Heart right ventricle (tissue), 16 donors: ENCODE data around the gene PEX11A. TPM values are rescaled to one million over a fixed set of nuclear protein-coding genes. Genes with fewer than 3 reads are reported as not detected.

Experiments
- ATAC-seq, 8 donors: fragments of 200-7000 bp; cut with Tn5 transposase; one replicate each; pipeline ENCODE4 v1.9.1; 2020; ENCODE audit warnings: mild to moderate bottlenecking in 8 of 8, moderate library complexity in 8 of 8, moderate number of reproducible peaks in 1 of 8
- DNase-seq, 2 donors: peaks; one replicate each; pipeline ENCODE4 v3.0.0-alpha.2; 2020
- H3K27ac ChIP-seq, 10 donors: fragments of 200-600 bp; sonication (generic) in 2 of 10; one replicate each; pipeline versions ENCODE4 v1.5.0 to v1.8.0; 2020 to 2022; ENCODE audit warnings: mild to moderate bottlenecking in 3 of 10
- H3K27me3 ChIP-seq, 7 donors: fragments of 200-600 bp; one replicate each; pipeline ENCODE4 v1.8.0; 2021 to 2022; ENCODE audit warnings: mild to moderate bottlenecking in 2 of 7
- H3K36me3 ChIP-seq, 9 donors: fragments of 200-600 bp; sonication (generic) in 1 of 9; one replicate each; pipeline versions ENCODE4 v1.5.0 to v1.8.0; 2020 to 2022; ENCODE audit warnings: mild to moderate bottlenecking in 2 of 9
- H3K4me1 ChIP-seq, 9 donors: fragments of 200-600 bp; sonication (generic) in 1 of 9; one replicate each; pipeline versions ENCODE4 v1.5.0 to v1.8.0; 2020 to 2022; ENCODE audit warnings: mild to moderate bottlenecking in 4 of 9
- H3K4me3 ChIP-seq, 10 donors: fragments of 200-600 bp; sonication (generic) in 2 of 10; one replicate each; pipeline versions ENCODE4 v1.5.0 to v1.8.0; 2020 to 2022; ENCODE audit warnings: mild to moderate bottlenecking in 7 of 10, moderate library complexity in 2 of 10
- H3K9me3 ChIP-seq, 11 donors: fragments of 200-600 bp in 10 of 11; sonication (generic) in 2 of 11; one replicate each; pipeline versions ENCODE4 v1.5.0 to v1.8.0; 2013 to 2022; ENCODE audit warnings: mild to moderate bottlenecking in 2 of 11, control low read depth in 1 of 11, moderate library complexity in 1 of 11
- CTCF ChIP-seq, 9 donors: fragments of 200-600 bp; sonication (generic) in 2 of 9; IDR thresholded peaks; one replicate each; pipeline versions ENCODE4 v1.5.0 to v1.8.0; 2021 to 2022; ENCODE audit warnings: antibody characterized with exemption in 9 of 9, mild to moderate bottlenecking in 5 of 9, moderate library complexity in 1 of 9
- WGBS, 2 donors: extraction: QIAGEN DNeasy Blood & Tissue Kit; methylation state at CpG; one replicate each; pipeline ENCODE4 v1.1.7; 2013; ENCODE audit warnings: inconsistent platforms in 1 of 2; 5-methylcytosine and 5-hydroxymethylcytosine counted together
- intact Hi-C, 10 donors: fragments of 100-400 bp; cut with DNase I; formaldehyde crosslinking; loops; one replicate each; pipeline versions ENCODE4 v1.11.1 to v1.14.2; 2022
- polyA plus RNA-seq, 2 donors: library from polyadenylated mRNA; stranded (reverse); fragments of 200-250 nt; gene quantifications; one replicate each; pipeline ENCODE4 v1.2.3, GENCODE V29; 2013
- total RNA-seq, 10 donors: library from RNA; stranded (reverse); fragmentation: NEBNext Ultra II Directional in 3 of 10; extraction: Animal tissue kit (Norgen Biotek cat#: 25700) in 3 of 10; gene quantifications; one replicate each; pipeline versions ENCODE4 v1.2.1 to v1.2.4, GENCODE V29; 2021 to 2023
- donor health status: Arrhythmogenic right ventricular cardiomyopathy.
- donor health status: ischemic (EF 13 %, LVEDD 7.1; RV severe dilation, severe dysfunction).
- donor health status: healthy with polysubstance abuse.
- donor health status: DM: no; HTN: yes; CAD: no.
- donor health status: DM: no; HTN: no; CAD: no.
- donor health status: ischemic (EF 25% LVEDD 6.9; RV normal size, moderate dysfunction).
- donor health status: ischemic (EF 25% LVEDD 5.7; RV mildly dilated, moderate dysfunction).
- donor health status: healthy.
- donor health status: DM: yes; HTN: yes; CAD: no.
- donor health status: Ischemic cardiomyopathy.
- donor health status: ischemic (EF 35%, LVEDD 5.7; RV mildly dilated, moderate dysfunction).
- donor health status: nonischemic (EF 11% LVEDD 7.7; RV severe dilation, severe dysfunction).
- donor health status: DM: yes; HTN: yes; CAD: no.
- donor health status: PGD.
- donor health status: ischemic (EF 29% LVEDD 5.4; RV normal size, mild dysfunction).
- donor health status: nonischemic (EF 23%, LVEDD 6.1; RV moderate dilation, normal function).

PEX11A gene
- total and polyA plus RNA-seq, 12 donors = 6.0 to 14.3 (median 8.8) TPM

DNA sequence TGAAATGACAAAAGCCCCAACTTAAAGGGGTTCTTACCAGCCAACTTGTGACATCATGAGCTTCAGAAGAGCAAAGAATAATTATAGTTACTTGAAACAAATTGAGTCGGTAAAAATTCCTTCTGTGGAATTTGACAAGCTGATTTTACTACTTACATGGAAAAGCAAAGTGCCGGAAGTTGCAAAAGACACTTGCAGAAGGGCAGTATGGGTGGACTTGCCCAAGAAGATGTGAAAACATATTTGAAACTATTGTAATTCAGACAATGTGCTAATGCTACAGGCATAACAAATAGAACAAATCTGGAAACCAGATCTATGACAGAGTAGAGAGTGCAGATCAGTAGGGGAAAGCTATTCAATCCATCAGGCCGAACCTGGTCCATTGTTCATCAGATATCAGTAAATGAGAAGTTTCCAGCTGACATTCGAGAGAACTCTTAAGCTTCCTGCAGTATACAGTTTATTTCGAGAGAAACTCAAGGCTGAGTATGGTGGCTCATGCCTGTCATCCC, 32.8 kb downstream of the PEX11A start:
- Histone ChIP-seq H3K9me3 (no peaks in the 10 kb centered on the region), H3K4me3 (no peak overlapping the region), H3K36me3 (no peaks in the 10 kb centered on the region), H3K4me1 (peaks cover 2 to 28% (median 11%) of the 10 kb centered on the region in 9 donors), H3K27me3 (peaks cover 0 to 47% (median 4%) of the 10 kb centered on the region in 7 donors), H3K27ac (no peak overlapping the region)
- ATAC-seq (no peak), DNase-seq (no peak)
- WGBS, 2 donors = 85 to 87% methylated on average over 5 of the region's 5 CpGs
- intact Hi-C loops = loop anchor here in 1 of 10 donors (10.0 kb wide), 1 partner anchor 77 kb away; no protein-coding TSS in a partner anchor
- TF ChIP-seq CTCF (IDR thresholded peaks at IDR 0.05) = no peak

DNA sequence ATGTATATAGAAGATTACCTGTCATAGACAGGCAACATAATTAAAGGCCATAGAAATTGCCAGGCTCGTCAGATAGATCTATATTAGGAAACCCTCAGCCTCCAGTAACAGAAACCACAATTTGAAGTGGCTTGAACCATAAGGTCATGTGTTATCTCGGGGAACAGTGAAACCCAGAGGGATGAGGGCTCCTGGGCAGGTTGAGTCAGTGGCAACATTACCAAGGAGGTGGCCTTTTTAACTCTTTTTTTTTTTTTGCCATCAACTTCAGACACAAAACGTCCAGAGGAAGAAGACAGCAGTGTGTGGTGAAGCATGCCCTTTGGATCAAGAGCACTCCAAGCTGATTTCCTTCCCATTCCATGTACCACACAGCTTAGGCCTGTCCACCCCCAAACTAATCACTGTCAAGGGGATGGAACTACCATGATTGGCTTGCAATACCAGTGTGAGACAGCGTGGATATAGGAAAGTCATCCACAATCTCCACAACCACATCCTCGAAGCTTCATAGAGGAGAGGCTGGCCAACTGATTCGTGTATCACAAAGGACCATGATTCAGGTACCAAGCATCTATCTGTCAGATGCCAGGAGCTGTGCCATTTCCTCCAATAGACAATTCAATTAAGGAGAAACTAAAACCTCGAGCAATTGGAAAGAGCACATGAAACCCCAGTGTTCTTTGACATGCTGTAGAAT, 34.3 kb downstream of the PEX11A start:
- TF ChIP-seq CTCF (IDR thresholded peaks at IDR 0.05) = no peak
- Histone ChIP-seq H3K36me3 (no peaks in the 10 kb centered on the region), H3K4me1 (peaks cover 0 to 20% (median 7%) of the 10 kb centered on the region in 9 donors), H3K27ac (no peak overlapping the region), H3K4me3 (peak overlapping the region in 1 of 10 donors; percentile 58), H3K9me3 (no peaks in the 10 kb centered on the region), H3K27me3 (peaks cover 0 to 47% (median 4%) of the 10 kb centered on the region in 7 donors)
- ATAC-seq (no peak), DNase-seq (no peak)
- intact Hi-C loops = loop anchor here in 1 of 10 donors (10.0 kb wide), 1 partner anchor 79 kb away; no protein-coding TSS in a partner anchor
- 74 to 75% methylated on average over 7 of the region's 7 CpGs for WGBS, 2 donors

DNA sequence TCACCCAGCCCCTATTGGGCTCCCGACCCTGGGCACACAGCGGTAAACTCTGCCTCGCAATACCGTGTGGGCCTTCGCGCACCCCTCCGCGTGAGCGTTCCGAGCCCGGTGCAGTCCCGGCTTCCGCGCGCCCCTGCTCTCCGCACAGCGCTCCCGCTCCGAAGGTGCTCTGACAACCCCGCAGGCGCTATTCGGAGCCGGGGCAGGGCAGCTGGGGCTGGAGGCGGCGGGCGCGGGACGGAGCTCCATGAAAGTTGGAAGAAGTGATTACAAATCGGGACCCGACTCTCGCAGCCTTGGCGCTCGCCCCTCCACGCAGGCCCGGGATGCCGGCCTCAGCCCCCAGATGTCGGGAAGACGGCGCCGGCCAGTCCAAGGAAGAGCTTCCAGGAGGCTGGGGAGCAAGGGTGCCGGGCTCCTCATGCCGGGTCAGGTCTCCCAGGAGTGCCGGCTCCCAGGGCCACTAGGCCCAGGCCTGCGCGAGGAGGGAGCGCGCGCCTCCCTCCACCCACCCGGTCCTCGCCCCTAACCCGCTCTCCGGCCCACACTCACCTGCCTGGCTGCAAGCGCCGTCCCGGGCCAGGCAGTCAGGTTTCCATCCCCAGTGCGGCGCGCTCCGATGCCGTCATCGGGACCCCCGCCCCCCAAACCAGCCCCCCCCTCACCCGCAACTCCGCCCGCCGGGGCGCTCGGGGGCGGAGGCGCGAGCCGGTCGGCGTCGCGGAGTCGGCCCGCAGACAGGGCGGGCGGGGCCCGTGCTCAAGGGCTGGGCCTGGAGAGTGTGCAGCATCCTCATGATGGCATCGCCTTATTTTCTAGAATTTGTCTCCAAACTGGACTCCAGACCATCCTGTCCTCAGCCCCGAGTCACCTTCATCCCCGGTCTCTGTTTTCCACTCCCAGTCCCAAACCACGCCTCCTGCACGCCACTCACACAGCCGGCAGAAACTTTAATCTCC, 35.4 kb downstream of the PEX11A start, which contains the start of gene KIF7:
Gene KIF7 (minus strand): TSS at position 621 of the 959 bp plus-strand sequence. CDS start 2,537 bp downstream, outside the sequence.
- Histone ChIP-seq H3K36me3 (no peaks in the 10 kb centered on the region), H3K4me3 (peak within 1 kb of the TSS; percentile 31 to 74 (median 59)), H3K27me3 (peaks cover 0 to 47% (median 4%) of the 10 kb centered on the region in 7 donors), H3K9me3 (no peaks in the 10 kb centered on the region), H3K4me1 (peaks cover 0 to 20% (median 7%) of the 10 kb centered on the region in 9 donors), H3K27ac (peak within 1 kb of the TSS in 5 of 10 donors; percentile 3 to 64 (median 22))
- no peak for TF ChIP-seq CTCF (IDR thresholded peaks at IDR 0.05)
- intact Hi-C loops = loop anchor here in 1 of 10 donors (10.0 kb wide), 1 partner anchor 80 kb away; no protein-coding TSS in a partner anchor
- ATAC-seq (peak; percentile 71 to 84 (median 76)), DNase-seq (no peak)
- 2% methylated on average over 82 to 87 of the region's 87 CpGs for WGBS, 2 donors
